ENCODE data around the gene PLA2G2C. TPM values are rescaled to one million over a fixed set of nuclear protein-coding genes. Genes with fewer than 3 reads are reported as not detected.
A peak's percentile ranks its signal among the peaks of the same experiment; 100 is the strongest.

PLA2G2C gene
- total RNA-seq, 2 experiments from 2014 or later, result 0.18 to 0.40 TPM

- POLR2A ChIA-PET, result interaction anchor here (3.4 kb wide), 1 partner anchor 16 kb away, joined by 13 read pairs; no protein-coding TSS in a partner anchor
- Mint-ChIP-seq H3K36me3 (ENCODE audit: low read depth) (peaks cover 3% of the 10 kb centered on the region), H3K4me3 (no peak overlapping the region), H3K27me3 (peaks cover 25% of the 10 kb centered on the region), H3K27ac (no peak overlapping the region), H3K4me1 (peaks cover 51% of the 10 kb centered on the region), H3K9me3 (no peaks in the 10 kb centered on the region)
- CTCF ChIA-PET, result interaction anchor here (1.3 kb wide), 1 partner anchor 23 kb away, joined by 3 read pairs; no protein-coding TSS in a partner anchor
- no peak for DNase-seq
Measured at GRCh38 chr1:20188455-20188817, 2.1 kb upstream of the PLA2G2C start.

GRCh38 chr1:20187813-20188454, 1.6 kb upstream of the PLA2G2C start:
- Mint-ChIP-seq H3K9me3 (no peaks in the 10 kb centered on the region), H3K27me3 (peaks cover 24% of the 10 kb centered on the region), H3K4me1 (peaks cover 52% of the 10 kb centered on the region), H3K27ac (peak overlapping the region; percentile 70), H3K36me3 (ENCODE audit: low read depth) (peaks cover 4% of the 10 kb centered on the region), H3K4me3 (no peak overlapping the region)
- CTCF ChIA-PET, result interaction anchor here (0.7 to 1.3 kb wide), 4 partner anchors 9 to 446 kb away, joined by 3 to 5 read pairs (median 3); no protein-coding TSS in a partner anchor
- no peak for DNase-seq
- POLR2A ChIA-PET, result interaction anchor here (0.7 to 3.4 kb wide), 2 partner anchors 9 to 16 kb away, joined by 3 to 13 read pairs; no protein-coding TSS in a partner anchor

GRCh38 chr1:20187103-20187812, 940 bp upstream of the PLA2G2C start:
- H3K4me3 Mint-ChIP-seq, result peak overlapping the region; percentile 61
- no peaks in the 10 kb centered on the region for H3K9me3 Mint-ChIP-seq
- ChIA-PET CTCF (interaction anchor here (0.7 to 1.3 kb wide), 5 partner anchors 9 to 447 kb away, joined by 3 to 5 read pairs (median 3); no protein-coding TSS in a partner anchor), POLR2A (interaction anchor here (0.7 to 3.4 kb wide), 3 partner anchors 8 to 305 kb away, joined by 3 to 13 read pairs (median 3); partner anchors contain the start of gene OTUD3)
- H3K27me3 Mint-ChIP-seq, result peaks cover 19% of the 10 kb centered on the region
- peaks cover 4% of the 10 kb centered on the region for H3K36me3 Mint-ChIP-seq (ENCODE audit: low read depth)
- peaks cover 52% of the 10 kb centered on the region for H3K4me1 Mint-ChIP-seq
- peak; percentile 55 for DNase-seq
- peak overlapping the region; percentile 70 for H3K27ac Mint-ChIP-seq

- DNase-seq, result peak; percentile 78
- ChIA-PET CTCF (no interaction called here), POLR2A (no interaction called here)
- peaks cover 52% of the 10 kb centered on the region for H3K4me1 Mint-ChIP-seq
- H3K9me3 Mint-ChIP-seq, result peaks cover under 1% of the 10 kb centered on the region
- H3K4me3 Mint-ChIP-seq, result peak overlapping the region; percentile 61
- H3K36me3 Mint-ChIP-seq (ENCODE audit: low read depth), result peaks cover 4% of the 10 kb centered on the region
- peak overlapping the region; percentile 84 for H3K27ac Mint-ChIP-seq
- peaks cover 17% of the 10 kb centered on the region for H3K27me3 Mint-ChIP-seq
Measured at GRCh38 chr1:20184997-20185833, 1.1 kb downstream of the PLA2G2C start.

- no peak for DNase-seq
- peak overlapping the region; percentile 2 for H3K4me3 Mint-ChIP-seq
- H3K27me3 Mint-ChIP-seq, result peaks cover 17% of the 10 kb centered on the region
- POLR2A ChIA-PET, result no interaction called here
- H3K9me3 Mint-ChIP-seq, result peaks cover 7% of the 10 kb centered on the region
- peak overlapping the region; percentile 13 for H3K27ac Mint-ChIP-seq
- H3K4me1 Mint-ChIP-seq, result peaks cover 52% of the 10 kb centered on the region
- CTCF ChIA-PET, result interaction anchor here (1.6 kb wide), 1 partner anchor 19 kb away, joined by 5 read pairs; no protein-coding TSS in a partner anchor
- H3K36me3 Mint-ChIP-seq (ENCODE audit: low read depth), result peaks cover 8% of the 10 kb centered on the region
Measured at GRCh38 chr1:20184481-20184900, 1.8 kb downstream of the PLA2G2C start.

- Mint-ChIP-seq H3K36me3 (ENCODE audit: low read depth) (peaks cover 8% of the 10 kb centered on the region), H3K9me3 (peaks cover 11% of the 10 kb centered on the region), H3K27ac (peak overlapping the region; percentile 32), H3K4me3 (no peak overlapping the region), H3K4me1 (peaks cover 49% of the 10 kb centered on the region), H3K27me3 (peaks cover 17% of the 10 kb centered on the region)
- no peak for DNase-seq
- CTCF ChIA-PET, result interaction anchor here (1.6 kb wide), 2 partner anchors 10 to 18 kb away, joined by 5 to 6 read pairs; no protein-coding TSS in a partner anchor
- POLR2A ChIA-PET, result no interaction called here
Measured at GRCh38 chr1:20183616-20184271, 2.6 kb downstream of the PLA2G2C start.

GRCh38 chr1:20183035-20183434, 3.3 kb downstream of the PLA2G2C start:
- peaks cover 8% of the 10 kb centered on the region for H3K36me3 Mint-ChIP-seq (ENCODE audit: low read depth)
- CTCF ChIA-PET, result interaction anchor here (0.8 to 1.6 kb wide), 3 partner anchors 10 to 17 kb away, joined by 4 to 6 read pairs (median 5); no protein-coding TSS in a partner anchor
- peaks cover 11% of the 10 kb centered on the region for H3K9me3 Mint-ChIP-seq
- peaks cover 42% of the 10 kb centered on the region for H3K4me1 Mint-ChIP-seq
- peaks cover 15% of the 10 kb centered on the region for H3K27me3 Mint-ChIP-seq
- H3K4me3 Mint-ChIP-seq, result no peak overlapping the region
- DNase-seq, result no peak
- POLR2A ChIA-PET, result no interaction called here
- H3K27ac Mint-ChIP-seq, result no peak overlapping the region

- Mint-ChIP-seq H3K4me1 (peaks cover 35% of the 10 kb centered on the region), H3K27ac (no peak overlapping the region), H3K4me3 (no peak overlapping the region), H3K9me3 (peaks cover 11% of the 10 kb centered on the region), H3K36me3 (ENCODE audit: low read depth) (peaks cover 8% of the 10 kb centered on the region), H3K27me3 (peaks cover 12% of the 10 kb centered on the region)
- ChIA-PET POLR2A (no interaction called here), CTCF (interaction anchor here (0.8 to 1.6 kb wide), 2 partner anchors 10 to 11 kb away, joined by 4 to 6 read pairs; no protein-coding TSS in a partner anchor)
- DNase-seq, result no peak
Measured at GRCh38 chr1:20182415-20182814, 3.9 kb downstream of the PLA2G2C start.

GRCh38 chr1:20180844-20181207, 5.5 kb downstream of the PLA2G2C start:
- DNase-seq, result no peak
- Mint-ChIP-seq H3K36me3 (ENCODE audit: low read depth) (peaks cover 8% of the 10 kb centered on the region), H3K27ac (no peak overlapping the region), H3K4me3 (no peak overlapping the region), H3K9me3 (peaks cover 11% of the 10 kb centered on the region), H3K4me1 (peaks cover 23% of the 10 kb centered on the region), H3K27me3 (peaks cover 12% of the 10 kb centered on the region)
- ChIA-PET CTCF (interaction anchor here (1.3 to 2.3 kb wide), 3 partner anchors 12 to 17 kb away, joined by 4 to 8 read pairs (median 8); no protein-coding TSS in a partner anchor), POLR2A (interaction anchor here (1.4 kb wide), 1 partner anchor 11 kb away, joined by 3 read pairs; no protein-coding TSS in a partner anchor)

- Mint-ChIP-seq H3K9me3 (peaks cover 11% of the 10 kb centered on the region), H3K27me3 (peaks cover 12% of the 10 kb centered on the region), H3K36me3 (ENCODE audit: low read depth) (peaks cover 8% of the 10 kb centered on the region), H3K4me1 (peaks cover 19% of the 10 kb centered on the region), H3K27ac (no peak overlapping the region), H3K4me3 (no peak overlapping the region)
- DNase-seq, result no peak
- ChIA-PET POLR2A (interaction anchor here (1.4 kb wide), 1 partner anchor 10 kb away, joined by 3 read pairs; no protein-coding TSS in a partner anchor), CTCF (interaction anchor here (1.0 to 2.3 kb wide), 5 partner anchors 9 to 28 kb away, joined by 3 to 8 read pairs (median 6); no protein-coding TSS in a partner anchor)
Measured at GRCh38 chr1:20180129-20180843, 6.0 kb downstream of the PLA2G2C start.

GRCh38 chr1:20179371-20180128, 6.8 kb downstream of the PLA2G2C start:
- DNase-seq, result no peak
- Mint-ChIP-seq H3K27me3 (peaks cover 12% of the 10 kb centered on the region), H3K4me3 (no peak overlapping the region), H3K4me1 (peaks cover 12% of the 10 kb centered on the region), H3K36me3 (ENCODE audit: low read depth) (peaks cover 8% of the 10 kb centered on the region), H3K27ac (no peak overlapping the region), H3K9me3 (peaks cover 11% of the 10 kb centered on the region)
- POLR2A ChIA-PET, result interaction anchor here (0.9 to 1.4 kb wide), 2 partner anchors 8 to 9 kb away, joined by 3 read pairs; no protein-coding TSS in a partner anchor
- CTCF ChIA-PET, result interaction anchor here (0.7 to 2.3 kb wide), 8 partner anchors 8 to 332 kb away, joined by 3 to 8 read pairs (median 4); no protein-coding TSS in a partner anchor
